ENCODE data around the gene ATP5ME.

GRCh38 chr4:657338-657833, 16.7 kb downstream of the ATP5ME start:
- TF ChIP-seq CTCF (IDR thresholded peaks at IDR 0.05; ENCODE audit: low read depth, low read length, missing input control) (no peak), EGR1 (IDR thresholded peaks at IDR 0.05; ENCODE audit: low read depth in 2 of 2) (no peak), MAX (IDR thresholded peaks at IDR 0.05) (no peak), RXRA (IDR thresholded peaks at IDR 0.05) (no peak), RAD21 (IDR thresholded peaks at IDR 0.05) (no peak), GABPA (IDR thresholded peaks at IDR 0.05 in 1 of 2, conservative IDR thresholded peaks at IDR 0.05 in 1 of 2) (no peak), YY1 (IDR thresholded peaks at IDR 0.05) (no peak), SP1 (IDR thresholded peaks at IDR 0.05) (no peak), FOXA2 (IDR thresholded peaks at IDR 0.05) (no peak), FOXA1 (IDR thresholded peaks at IDR 0.05) (no peak), TAF1 (conservative IDR thresholded peaks at IDR 0.05) (no peak), HNF4G (IDR thresholded peaks at IDR 0.05) (no peak), JUND (IDR thresholded peaks at IDR 0.05) (no peak)
- TF ChIP-seq, protein P1, sequence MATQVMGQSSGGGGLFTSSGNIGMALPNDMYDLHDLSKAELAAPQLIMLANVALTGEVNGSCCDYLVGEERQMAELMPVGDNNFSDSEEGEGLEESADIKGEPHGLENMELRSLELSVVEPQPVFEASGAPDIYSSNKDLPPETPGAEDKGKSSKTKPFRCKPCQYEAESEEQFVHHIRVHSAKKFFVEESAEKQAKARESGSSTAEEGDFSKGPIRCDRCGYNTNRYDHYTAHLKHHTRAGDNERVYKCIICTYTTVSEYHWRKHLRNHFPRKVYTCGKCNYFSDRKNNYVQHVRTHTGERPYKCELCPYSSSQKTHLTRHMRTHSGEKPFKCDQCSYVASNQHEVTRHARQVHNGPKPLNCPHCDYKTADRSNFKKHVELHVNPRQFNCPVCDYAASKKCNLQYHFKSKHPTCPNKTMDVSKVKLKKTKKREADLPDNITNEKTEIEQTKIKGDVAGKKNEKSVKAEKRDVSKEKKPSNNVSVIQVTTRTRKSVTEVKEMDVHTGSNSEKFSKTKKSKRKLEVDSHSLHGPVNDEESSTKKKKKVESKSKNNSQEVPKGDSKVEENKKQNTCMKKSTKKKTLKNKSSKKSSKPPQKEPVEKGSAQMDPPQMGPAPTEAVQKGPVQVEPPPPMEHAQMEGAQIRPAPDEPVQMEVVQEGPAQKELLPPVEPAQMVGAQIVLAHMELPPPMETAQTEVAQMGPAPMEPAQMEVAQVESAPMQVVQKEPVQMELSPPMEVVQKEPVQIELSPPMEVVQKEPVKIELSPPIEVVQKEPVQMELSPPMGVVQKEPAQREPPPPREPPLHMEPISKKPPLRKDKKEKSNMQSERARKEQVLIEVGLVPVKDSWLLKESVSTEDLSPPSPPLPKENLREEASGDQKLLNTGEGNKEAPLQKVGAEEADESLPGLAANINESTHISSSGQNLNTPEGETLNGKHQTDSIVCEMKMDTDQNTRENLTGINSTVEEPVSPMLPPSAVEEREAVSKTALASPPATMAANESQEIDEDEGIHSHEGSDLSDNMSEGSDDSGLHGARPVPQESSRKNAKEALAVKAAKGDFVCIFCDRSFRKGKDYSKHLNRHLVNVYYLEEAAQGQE (IDR thresholded peaks at IDR 0.05) = no peak

Data from liver (tissue), 3 donors.